Middle frontal gyrus (tissue), 1 donor: ENCODE measurements around the gene PTMA.

Experiments used
- DNase-seq: peaks from one replicate; pipeline ENCODE4 v3.0.0-alpha.2; 2015; ENCODE audit warnings: low spot score; ENCODE audit errors: extremely low spot score

Gene PTMA

GRCh38 chr2:231752061-231752460 lies 43.7 kb downstream of the PTMA start:
- DNase-seq: no peak

- no peak for DNase-seq
Observed at GRCh38 chr2:231761735-231762134, 53.4 kb downstream of the PTMA start.
